Middle frontal gyrus (tissue), 1 donor: ENCODE measurements around the gene TBX2.

ENCODE experiments used
- DNase-seq: peaks from one replicate; pipeline ENCODE4 v3.0.0-alpha.2; 2015; ENCODE audit warnings: low spot score; ENCODE audit errors: extremely low spot score

The TBX2 gene

GRCh38 chr17:61402073-61402541, 2.5 kb downstream of the TBX2 start:
- no peak for DNase-seq

GRCh38 chr17:61402978-61403800, 3.5 kb downstream of the TBX2 start:
- DNase-seq: no peak

DNA sequence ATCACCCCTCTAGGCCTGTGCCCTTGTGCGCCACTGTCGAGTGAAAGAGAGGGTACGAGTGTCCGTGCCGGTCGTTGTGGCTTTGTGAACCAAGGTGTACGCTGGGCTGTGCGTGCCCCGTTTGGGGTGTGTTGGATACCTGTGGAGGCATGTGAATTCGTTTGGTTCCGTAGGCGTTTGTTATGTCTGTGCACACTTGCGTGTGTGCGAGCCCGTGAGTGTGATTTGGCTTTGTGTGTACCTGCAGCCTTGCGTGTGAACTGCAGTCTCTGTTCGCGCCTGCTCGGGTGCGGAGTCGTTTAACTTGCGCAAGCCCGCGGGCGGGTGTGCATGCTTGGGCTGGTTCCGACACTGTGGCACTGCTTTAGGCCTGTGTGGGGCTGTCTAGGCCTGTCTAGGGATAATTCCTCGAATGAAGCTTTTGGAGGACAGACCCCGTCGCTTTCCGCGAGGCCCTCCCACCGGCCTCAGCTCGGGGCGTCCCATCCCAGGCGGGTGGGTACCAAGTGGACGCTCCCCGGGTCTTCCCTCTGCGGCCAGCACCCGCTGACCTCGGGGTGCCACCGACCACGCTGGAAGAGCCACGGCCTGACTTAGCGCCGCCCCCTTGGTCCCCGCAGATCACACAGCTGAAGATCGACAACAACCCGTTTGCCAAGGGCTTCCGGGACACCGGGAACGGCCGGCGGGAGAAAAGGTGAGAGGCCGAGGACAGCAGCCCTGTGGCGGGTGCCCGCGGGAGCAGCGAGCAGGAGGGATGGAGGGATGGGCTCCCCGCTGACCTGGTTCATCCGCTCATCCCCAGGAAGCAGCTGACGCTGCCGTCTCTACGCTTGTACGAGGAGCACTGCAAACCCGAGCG, 4.4 kb downstream of the TBX2 start:
- no peak for DNase-seq

- no peak for DNase-seq
These were observed 4.9 kb downstream of the TBX2 start for GRCh38 chr17:61404663-61404912.

- DNase-seq: no peak
These were observed 5.5 kb downstream of the TBX2 start for GRCh38 chr17:61404913-61405685.

GRCh38 chr17:61405686-61406536, 6.3 kb downstream of the TBX2 start:
- DNase-seq: no peak

DNA sequence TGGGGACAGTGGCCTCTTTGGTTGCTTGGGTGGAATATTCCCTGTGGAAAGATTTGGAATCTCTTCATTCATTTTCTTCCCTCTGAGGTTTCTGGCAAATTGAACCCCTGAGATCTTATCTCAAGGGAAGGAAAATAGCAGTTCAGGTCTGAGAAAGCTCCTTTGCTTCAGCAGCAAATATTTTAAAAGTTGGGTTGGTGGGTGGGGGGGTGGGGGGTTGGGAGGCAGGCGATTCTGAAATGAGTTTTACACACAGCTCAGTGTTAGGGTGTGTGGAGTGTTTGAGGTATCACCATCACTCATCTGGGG, 6.8 kb downstream of the TBX2 start:
- DNase-seq: no peak

DNA sequence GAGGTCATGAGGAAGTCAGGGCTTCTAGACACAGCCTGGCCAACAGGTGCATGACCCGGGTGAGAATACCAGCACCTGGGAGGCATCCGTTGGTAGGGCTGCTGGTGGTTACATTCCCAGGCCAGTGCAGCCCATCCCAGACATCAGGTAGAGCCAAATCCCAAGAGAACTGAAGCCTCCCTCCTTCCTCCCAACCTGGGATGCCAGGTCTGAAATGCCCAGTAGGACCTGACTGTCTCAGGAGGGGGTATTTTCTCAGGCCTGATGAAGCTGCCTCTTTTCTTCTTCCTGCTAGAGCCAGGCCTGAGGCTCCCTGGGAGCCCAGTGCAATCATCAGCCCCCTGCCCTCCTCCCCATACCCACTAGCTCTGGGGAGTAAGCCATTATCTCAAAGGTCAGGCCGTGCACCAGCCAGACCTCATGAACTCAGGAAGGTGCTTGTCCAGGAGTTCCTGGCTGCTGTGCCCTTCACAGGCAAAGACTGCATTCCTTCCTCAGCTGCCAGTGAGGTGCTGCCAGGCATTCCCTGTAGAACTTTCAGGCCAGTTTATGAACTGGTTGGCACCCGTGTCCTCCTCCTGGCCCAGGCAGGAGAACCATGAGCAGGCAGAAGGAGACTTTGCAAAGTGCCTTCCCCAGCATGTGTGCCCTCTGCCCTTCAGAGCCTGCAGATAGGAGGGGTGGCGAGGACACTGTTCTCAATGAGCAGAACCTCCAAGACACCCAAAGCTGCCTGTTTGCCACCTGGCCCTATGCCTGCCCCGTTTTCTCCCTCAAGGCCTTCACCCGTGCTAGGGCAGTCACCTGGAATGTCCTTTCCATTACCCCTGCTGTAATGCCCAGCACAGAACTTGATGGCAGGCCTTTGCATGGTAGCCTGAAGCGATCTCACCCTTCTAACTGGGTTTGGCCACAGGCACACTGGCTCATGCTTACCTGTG, 7.6 kb downstream of the TBX2 start:
- DNase-seq: no peak

DNA sequence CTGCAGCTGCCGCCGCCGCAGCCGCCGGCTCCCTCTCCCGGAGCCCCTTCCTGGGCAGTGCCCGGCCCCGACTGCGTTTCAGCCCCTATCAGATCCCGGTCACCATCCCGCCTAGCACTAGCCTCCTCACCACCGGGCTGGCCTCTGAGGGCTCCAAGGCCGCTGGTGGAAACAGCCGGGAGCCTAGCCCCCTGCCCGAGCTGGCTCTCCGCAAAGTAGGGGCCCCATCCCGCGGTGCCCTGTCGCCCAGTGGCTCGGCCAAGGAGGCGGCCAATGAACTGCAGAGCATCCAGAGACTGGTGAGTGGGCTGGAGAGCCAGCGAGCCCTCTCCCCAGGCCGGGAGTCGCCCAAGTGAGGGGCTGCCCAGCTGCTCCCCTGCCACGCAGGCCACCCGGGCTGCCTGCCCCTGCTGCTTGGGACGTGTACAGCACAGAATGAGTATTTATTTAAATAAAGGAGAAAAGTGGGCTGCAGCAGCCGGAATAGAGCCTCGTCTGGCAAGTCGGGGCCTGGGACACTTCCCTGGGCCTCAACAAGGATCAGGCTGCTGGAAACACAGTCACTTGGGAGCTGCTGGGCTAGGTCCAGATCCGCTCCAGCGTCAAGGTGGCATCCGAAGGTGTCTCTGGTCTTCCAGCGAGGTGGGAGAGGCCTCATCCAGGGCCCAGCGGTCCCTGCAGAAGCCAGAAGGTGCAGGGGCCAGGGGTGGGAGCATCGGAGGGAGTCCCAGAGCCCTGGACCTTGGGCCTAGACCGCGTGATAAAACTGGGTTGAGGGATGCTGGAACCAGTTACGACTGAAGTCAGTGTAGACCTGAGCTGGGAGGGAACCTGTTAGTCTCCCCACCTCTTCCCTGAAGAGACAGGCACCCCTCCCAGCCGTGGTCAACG, 8.8 kb downstream of the TBX2 start:
- no peak for DNase-seq

DNA sequence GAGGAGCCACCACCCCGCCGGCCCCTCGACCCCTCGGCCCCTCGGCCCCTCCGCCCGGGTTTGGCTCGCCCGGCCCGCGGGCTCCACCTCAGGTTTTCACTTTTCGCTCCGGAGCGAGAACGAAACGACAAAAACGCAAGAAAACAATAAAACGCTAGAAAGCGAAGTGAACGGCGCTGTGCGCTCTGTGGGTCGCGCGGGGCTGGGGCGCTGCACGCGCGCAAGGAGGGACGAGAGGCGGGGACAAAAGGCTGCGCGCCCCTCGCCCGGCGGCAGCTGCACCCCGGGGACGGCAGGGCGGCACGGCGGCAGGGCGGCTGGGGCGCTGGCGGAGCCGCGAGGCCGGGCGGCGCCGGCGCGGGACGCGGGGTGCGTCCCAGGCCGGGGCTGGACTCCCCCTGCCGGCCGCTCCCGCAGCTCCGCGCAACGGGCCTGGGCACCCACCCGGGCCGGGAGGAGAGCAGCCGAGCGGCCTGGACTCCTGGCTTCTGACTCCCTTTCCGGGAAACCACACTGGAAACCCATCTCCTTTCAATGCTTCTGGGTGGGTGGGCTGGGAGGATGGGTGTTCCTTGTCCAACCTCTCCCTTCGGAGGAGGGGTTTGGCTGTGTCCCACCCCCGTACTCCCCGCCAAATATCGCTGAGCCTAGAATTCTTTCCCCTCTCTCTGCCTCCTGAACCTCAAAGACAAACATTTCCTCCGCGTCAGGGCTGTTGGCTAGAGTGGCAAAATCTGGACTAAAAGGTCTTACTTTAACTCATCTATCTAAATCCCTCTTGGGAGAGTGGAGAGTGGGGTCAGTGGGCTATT, 9.9 kb downstream of the TBX2 start:
- DNase-seq: no peak

GRCh38 chr17:61410141-61411010, 10.7 kb downstream of the TBX2 start:
- DNase-seq: no peak

DNA sequence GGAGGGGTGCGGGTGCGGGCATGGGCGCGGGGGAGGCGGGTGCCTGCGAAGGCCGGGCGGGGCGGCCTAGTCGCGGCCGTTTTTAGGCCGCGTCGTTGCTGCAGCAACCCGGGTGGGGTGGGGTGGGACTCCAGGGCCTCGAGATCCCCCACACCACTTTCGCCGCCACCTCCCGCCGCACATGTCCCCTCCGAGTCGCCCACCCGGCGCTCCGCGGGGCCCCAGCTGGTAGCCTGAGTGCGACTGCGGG, 11.3 kb downstream of the TBX2 start:
- DNase-seq: no peak

- DNase-seq: no peak
These were observed 11.9 kb downstream of the TBX2 start for GRCh38 chr17:61411261-61412142.

GRCh38 chr17:61412143-61412859, 12.7 kb downstream of the TBX2 start:
- peak; percentile 52 for DNase-seq

DNA sequence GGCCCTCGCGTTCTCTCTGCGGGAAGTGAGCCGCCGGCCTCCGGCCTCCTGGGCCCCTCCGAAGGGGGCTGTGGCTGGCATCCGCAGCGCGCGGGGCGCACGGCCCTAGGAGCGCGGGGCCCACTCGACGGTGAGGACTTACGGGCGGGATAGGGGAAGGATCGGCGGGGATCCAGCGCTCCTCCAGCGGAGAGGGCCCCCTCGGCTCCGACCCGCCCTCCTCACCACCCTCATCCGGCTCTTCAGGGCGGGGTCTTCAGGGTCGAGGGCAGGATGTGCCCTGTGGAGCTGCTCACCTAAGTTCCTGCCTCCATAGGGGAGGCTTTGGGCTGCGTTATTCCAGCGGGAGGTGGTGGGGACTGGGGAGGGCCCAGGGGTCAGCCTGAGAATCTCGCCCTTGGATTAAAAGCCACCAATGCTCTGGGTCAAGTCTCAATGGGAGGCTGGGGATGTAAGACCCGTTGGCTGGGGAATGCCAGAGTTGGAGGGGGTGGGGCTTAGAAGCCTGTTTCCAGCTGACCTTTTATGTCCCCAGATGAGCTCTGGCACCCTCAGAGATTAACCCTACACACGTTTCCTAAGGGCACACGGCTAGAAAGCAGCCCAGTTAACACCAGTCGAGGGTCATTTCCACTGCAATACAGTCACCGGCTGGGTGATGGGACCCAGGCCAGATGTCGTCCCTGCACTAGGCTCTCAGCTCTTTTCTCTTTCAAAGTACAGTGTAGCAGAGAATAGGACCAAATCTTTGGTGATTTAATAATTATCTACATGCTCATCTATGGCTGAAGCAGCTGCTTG, 13.4 kb downstream of the TBX2 start:
- no peak for DNase-seq
